HL-60 (cell line): ENCODE measurements around the gene VTN.

Experiments used
- DNase-seq, 2 experiments: peaks; one replicate each; pipeline ENCODE4 v3.0.0-alpha.2; 2010 to 2020; ENCODE audit warnings: low read depth in 1 of 2, low spot score in 1 of 2
- H3K27ac ChIP-seq: fragments of 250-450 bp; sonication (Bioruptor Pico); replicated peaks from 2 replicates; pipeline ENCODE4 v1.5.1; 2020; ENCODE audit warnings: mild to moderate bottlenecking, moderate library complexity
- H3K27me3 ChIP-seq: fragments of 250-450 bp; sonication (Bioruptor Pico); 2 replicates; pipeline ENCODE4 v1.5.1; 2021; ENCODE audit warnings: mild to moderate bottlenecking, moderate library complexity; ENCODE audit not compliant: insufficient read depth, poor library complexity, severe bottlenecking
- H3K4me3 ChIP-seq: replicated peaks from 2 replicates; pipeline ENCODE4 v1.5.1; 2011; ENCODE audit warnings: mild to moderate bottlenecking, control low read depth, low read length; ENCODE audit not compliant: insufficient read depth
- CTCF ChIP-seq: IDR thresholded peaks from one replicate; pipeline ENCODE4 v1.5.1; 2011; ENCODE audit warnings: low read length, control low read depth, inconsistent platforms; ENCODE audit not compliant: insufficient read depth
- GABPA ChIP-seq: IDR thresholded peaks from 2 replicates; pipeline ENCODE4 v1.6.1; 2012; ENCODE audit warnings: low read depth
- POLR2AphosphoS5 ChIP-seq: IDR thresholded peaks from 2 replicates; pipeline ENCODE4 v1.6.1; 2012; ENCODE audit warnings: low read depth
- SPI1 ChIP-seq: IDR thresholded peaks from 2 replicates; pipeline ENCODE4 v1.6.1; 2012; ENCODE audit warnings: low read depth, mild to moderate bottlenecking, borderline replicate concordance
- TF ChIP-seq, protein P1 (sequence below): IDR thresholded peaks from 2 replicates; pipeline ENCODE4 v1.6.1; 2012; ENCODE audit warnings: low read depth; ENCODE audit not compliant: insufficient replicate concordance

Gene VTN

DNA sequence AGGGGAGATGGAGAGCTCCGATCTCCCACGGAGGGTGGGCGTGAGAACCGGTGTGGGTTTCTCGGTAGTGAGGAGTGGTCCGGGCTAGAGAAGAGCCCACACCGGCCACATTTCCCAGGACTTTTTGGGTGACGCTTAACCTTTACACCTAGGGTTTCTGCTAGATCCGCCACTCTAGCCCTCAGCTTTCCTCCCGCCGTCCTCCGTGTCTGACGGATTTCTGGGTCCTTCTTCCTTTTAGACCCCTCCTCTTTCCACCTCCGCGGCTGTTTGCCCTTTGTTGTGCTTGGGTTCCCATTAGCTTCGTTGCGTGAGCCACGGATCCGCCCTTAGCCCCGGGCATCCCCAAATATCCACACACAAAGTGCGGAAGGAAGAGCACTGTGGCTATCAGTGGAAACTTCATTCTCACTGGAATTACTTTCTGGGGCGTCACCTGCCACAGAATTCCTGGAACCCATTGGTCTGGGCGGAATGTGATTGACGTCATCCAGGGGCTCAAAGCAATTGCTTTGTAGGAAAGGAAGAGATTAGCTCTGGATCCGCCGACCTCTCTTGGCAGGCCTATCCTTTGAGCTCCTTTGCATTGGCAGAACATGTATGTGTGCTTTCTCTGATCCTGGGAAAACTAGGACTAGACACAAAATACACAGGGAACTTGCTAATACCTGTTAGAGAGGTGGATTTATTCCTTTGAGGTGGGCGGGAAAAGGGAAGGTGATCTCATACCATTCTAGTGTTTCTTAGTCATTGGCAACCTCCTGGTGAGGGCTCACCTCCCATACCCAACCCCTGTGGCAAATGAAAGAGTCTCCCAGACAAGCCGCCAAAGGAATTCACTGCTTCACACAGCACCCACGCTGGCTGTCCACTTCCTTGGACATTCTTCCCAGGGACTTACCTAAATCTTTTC, 33.9 kb downstream of the VTN start:
- Histone ChIP-seq H3K27me3 (no peaks in the 10 kb centered on the region), H3K4me3 (peak overlapping the region; percentile 97), H3K27ac (peak overlapping the region; percentile 46)
- TF ChIP-seq GABPA (no peak), SPI1 (no peak), POLR2AphosphoS5 (no peak), CTCF (no peak)
- TF ChIP-seq, protein P1, sequence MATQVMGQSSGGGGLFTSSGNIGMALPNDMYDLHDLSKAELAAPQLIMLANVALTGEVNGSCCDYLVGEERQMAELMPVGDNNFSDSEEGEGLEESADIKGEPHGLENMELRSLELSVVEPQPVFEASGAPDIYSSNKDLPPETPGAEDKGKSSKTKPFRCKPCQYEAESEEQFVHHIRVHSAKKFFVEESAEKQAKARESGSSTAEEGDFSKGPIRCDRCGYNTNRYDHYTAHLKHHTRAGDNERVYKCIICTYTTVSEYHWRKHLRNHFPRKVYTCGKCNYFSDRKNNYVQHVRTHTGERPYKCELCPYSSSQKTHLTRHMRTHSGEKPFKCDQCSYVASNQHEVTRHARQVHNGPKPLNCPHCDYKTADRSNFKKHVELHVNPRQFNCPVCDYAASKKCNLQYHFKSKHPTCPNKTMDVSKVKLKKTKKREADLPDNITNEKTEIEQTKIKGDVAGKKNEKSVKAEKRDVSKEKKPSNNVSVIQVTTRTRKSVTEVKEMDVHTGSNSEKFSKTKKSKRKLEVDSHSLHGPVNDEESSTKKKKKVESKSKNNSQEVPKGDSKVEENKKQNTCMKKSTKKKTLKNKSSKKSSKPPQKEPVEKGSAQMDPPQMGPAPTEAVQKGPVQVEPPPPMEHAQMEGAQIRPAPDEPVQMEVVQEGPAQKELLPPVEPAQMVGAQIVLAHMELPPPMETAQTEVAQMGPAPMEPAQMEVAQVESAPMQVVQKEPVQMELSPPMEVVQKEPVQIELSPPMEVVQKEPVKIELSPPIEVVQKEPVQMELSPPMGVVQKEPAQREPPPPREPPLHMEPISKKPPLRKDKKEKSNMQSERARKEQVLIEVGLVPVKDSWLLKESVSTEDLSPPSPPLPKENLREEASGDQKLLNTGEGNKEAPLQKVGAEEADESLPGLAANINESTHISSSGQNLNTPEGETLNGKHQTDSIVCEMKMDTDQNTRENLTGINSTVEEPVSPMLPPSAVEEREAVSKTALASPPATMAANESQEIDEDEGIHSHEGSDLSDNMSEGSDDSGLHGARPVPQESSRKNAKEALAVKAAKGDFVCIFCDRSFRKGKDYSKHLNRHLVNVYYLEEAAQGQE, result no peak
- DNase-seq, result peak in 1 of 2 experiments; percentile 10

GRCh38 chr17:28335201-28335958, 34.7 kb downstream of the VTN start, which contains the start of the genes IFT20 and TNFAIP1:
IFT20 (minus strand) TSS chr17:28335472; CDS start chr17:28331985, 3,487 bp downstream.
TNFAIP1 (plus strand) TSS chr17:28335761; CDS start chr17:28339522, 3,761 bp downstream.
- Histone ChIP-seq H3K4me3 (peak within 1 kb of the TSS; percentile 97), H3K27me3 (no peaks in the 10 kb centered on the region), H3K27ac (peak within 1 kb of the TSS; percentile 69)
- DNase-seq, result peak; percentile 98 to 99
- no peak for TF ChIP-seq CTCF
- no peak for TF ChIP-seq SPI1
- peak; percentile 98 for TF ChIP-seq GABPA

DNA sequence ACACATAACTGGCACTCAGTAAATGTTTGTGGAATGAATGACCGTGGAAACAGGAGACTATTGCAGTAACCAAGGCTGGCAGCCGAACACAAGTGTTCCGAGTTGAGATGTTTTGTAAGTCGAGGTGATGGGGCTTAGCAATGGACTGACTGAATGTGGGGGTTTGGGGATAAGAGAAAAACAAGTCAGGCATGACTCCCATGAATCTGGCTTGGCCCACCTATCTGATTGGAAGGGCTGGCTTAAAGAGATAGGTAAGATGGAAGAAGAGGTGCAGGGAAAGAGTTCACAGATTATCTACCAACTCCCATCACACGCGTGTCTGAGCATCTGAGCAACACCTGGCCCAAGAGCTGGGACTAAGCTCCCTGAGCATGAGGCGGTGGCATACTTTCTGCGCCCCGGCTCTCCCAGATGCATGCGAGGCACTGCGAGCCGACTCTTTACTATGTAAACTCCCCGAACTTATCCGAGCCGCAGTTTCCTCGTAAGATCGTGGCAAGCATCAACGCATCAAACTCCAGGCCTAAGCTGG, 35.4 kb downstream of the VTN start:
- no peak for DNase-seq
- peak overlapping the region; percentile 69 for H3K27ac ChIP-seq
- TF ChIP-seq, protein P1, result no peak
- no peak for TF ChIP-seq POLR2AphosphoS5
- no peak for TF ChIP-seq CTCF
- no peak for TF ChIP-seq GABPA
- TF ChIP-seq SPI1, result no peak
- peak overlapping the region; percentile 97 for H3K4me3 ChIP-seq
- no peaks in the 10 kb centered on the region for H3K27me3 ChIP-seq
